Measurements from ENCODE around the gene SKI.

Gene SKI

GRCh38 chr1:2301607-2302291, 73.6 kb downstream of the SKI start:
- Histone ChIP-seq H3K9ac (ENCODE audit: low read depth, low read length, poor library complexity) (no peak overlapping the region), H3K23ac (ENCODE audit: low read depth, low read length, poor library complexity) (no peak overlapping the region), H3K79me1 (ENCODE audit: low read depth, low read length) (peaks cover 50% of the 10 kb centered on the region), H3K9me3 (replicated peaks in 1 of 2; ENCODE audit: control insufficient read depth in 2 of 2, insufficient read depth in 1 of 2, low read depth in 1 of 2, low read length in 2 of 2) (peaks cover 0 to 1% of the 10 kb centered on the region in 2 donors), H3K27me3 (ENCODE audit: control insufficient read depth in 3 of 3, insufficient read depth in 3 of 3, low read depth in 1 of 3, low read length in 3 of 3) (no peaks in the 10 kb centered on the region), H2BK120ac (ENCODE audit: low read depth, low read length) (no peak overlapping the region), H2BK5ac (ENCODE audit: low read length) (no peak overlapping the region), H4K91ac (ENCODE audit: low read depth, low read length, poor library complexity) (no peak overlapping the region), H3K18ac (ENCODE audit: low read length) (no peak overlapping the region), H3K4ac (ENCODE audit: low read length) (no peak overlapping the region), H3K4me1 (ENCODE audit: control insufficient read depth in 2 of 2, insufficient read depth in 1 of 2, low read depth in 1 of 2, low read length in 2 of 2) (peaks cover 2 to 8% of the 10 kb centered on the region in 2 donors), H4K8ac (ENCODE audit: low read depth, low read length) (no peak overlapping the region), H3K36me3 (replicated peaks in 1 of 2; ENCODE audit: control insufficient read depth in 2 of 2, insufficient read depth in 2 of 2, low read length in 2 of 2) (peaks cover 21 to 54% of the 10 kb centered on the region in 2 donors), H3K27ac (replicated peaks; ENCODE audit: low read length) (no peak overlapping the region), H2AFZ (ENCODE audit: low read length) (no peak overlapping the region), H2BK15ac (ENCODE audit: low read length) (no peak overlapping the region), H2BK12ac (ENCODE audit: low read length) (no peak overlapping the region), H3K4me2 (ENCODE audit: insufficient read depth, low read length, poor library complexity, severe bottlenecking) (no peak overlapping the region), H2AK5ac (ENCODE audit: low read depth, low read length) (no peak overlapping the region), H3K4me3 (ENCODE audit: low read length in 2 of 2) (peak overlapping the region in 1 of 2 donors; percentile 1), H3K14ac (ENCODE audit: low read length) (no peak overlapping the region)
- WGBS, 2 donors (ENCODE audit: extremely low coverage in 2 of 2, insufficient read length in 2 of 2, insufficient replicate concordance in 1 of 2) = no CpG with 5 or more reads among the region's 17 CpGs
- DNase-seq (ENCODE audit: low spot score) = no peak

GRCh38 chr1:2302292-2302925, 74.3 kb downstream of the SKI start:
- Histone ChIP-seq H2AFZ (ENCODE audit: low read length) (no peak overlapping the region), H3K4me3 (ENCODE audit: low read length in 2 of 2) (no peak overlapping the region), H3K79me1 (ENCODE audit: low read depth, low read length) (peaks cover 45% of the 10 kb centered on the region), H3K4me2 (ENCODE audit: insufficient read depth, low read length, poor library complexity, severe bottlenecking) (no peak overlapping the region), H3K4ac (ENCODE audit: low read length) (no peak overlapping the region), H3K23ac (ENCODE audit: low read depth, low read length, poor library complexity) (peak overlapping the region; percentile 46), H2BK5ac (ENCODE audit: low read length) (no peak overlapping the region), H2AK5ac (ENCODE audit: low read depth, low read length) (no peak overlapping the region), H3K4me1 (ENCODE audit: control insufficient read depth in 2 of 2, insufficient read depth in 1 of 2, low read depth in 1 of 2, low read length in 2 of 2) (peaks cover 2 to 8% of the 10 kb centered on the region in 2 donors), H3K9me3 (replicated peaks in 1 of 2; ENCODE audit: control insufficient read depth in 2 of 2, insufficient read depth in 1 of 2, low read depth in 1 of 2, low read length in 2 of 2) (peaks cover 0 to 1% of the 10 kb centered on the region in 2 donors), H3K27ac (replicated peaks; ENCODE audit: low read length) (no peak overlapping the region), H4K91ac (ENCODE audit: low read depth, low read length, poor library complexity) (no peak overlapping the region), H2BK120ac (ENCODE audit: low read depth, low read length) (no peak overlapping the region), H4K8ac (ENCODE audit: low read depth, low read length) (no peak overlapping the region), H3K18ac (ENCODE audit: low read length) (no peak overlapping the region), H2BK15ac (ENCODE audit: low read length) (no peak overlapping the region), H3K27me3 (ENCODE audit: control insufficient read depth in 3 of 3, insufficient read depth in 3 of 3, low read depth in 1 of 3, low read length in 3 of 3) (no peaks in the 10 kb centered on the region), H3K36me3 (replicated peaks in 1 of 2; ENCODE audit: control insufficient read depth in 2 of 2, insufficient read depth in 2 of 2, low read length in 2 of 2) (peaks cover 25 to 54% of the 10 kb centered on the region in 2 donors), H3K14ac (ENCODE audit: low read length) (no peak overlapping the region), H3K9ac (ENCODE audit: low read depth, low read length, poor library complexity) (no peak overlapping the region), H2BK12ac (ENCODE audit: low read length) (no peak overlapping the region)
- DNase-seq (ENCODE audit: low spot score) = no peak
- no CpG with 5 or more reads among the region's 24 CpGs for WGBS, 2 donors (ENCODE audit: extremely low coverage in 2 of 2, insufficient read length in 2 of 2, insufficient replicate concordance in 1 of 2)

GRCh38 chr1:2303016-2303775, 75.1 kb downstream of the SKI start:
- H3K9me3 ChIP-seq (replicated peaks in 1 of 2; ENCODE audit: control insufficient read depth in 2 of 2, insufficient read depth in 1 of 2, low read depth in 1 of 2, low read length in 2 of 2) = no peaks in the 10 kb centered on the region
- peak overlapping the region; percentile 8 for H2BK12ac ChIP-seq (ENCODE audit: low read length)
- H3K4ac ChIP-seq (ENCODE audit: low read length) = no peak overlapping the region
- H3K4me2 ChIP-seq (ENCODE audit: insufficient read depth, low read length, poor library complexity, severe bottlenecking) = no peak overlapping the region
- no peak overlapping the region for H4K91ac ChIP-seq (ENCODE audit: low read depth, low read length, poor library complexity)
- no peak overlapping the region for H3K23ac ChIP-seq (ENCODE audit: low read depth, low read length, poor library complexity)
- H2BK5ac ChIP-seq (ENCODE audit: low read length) = no peak overlapping the region
- peaks cover 38% of the 10 kb centered on the region for H3K79me1 ChIP-seq (ENCODE audit: low read depth, low read length)
- H4K8ac ChIP-seq (ENCODE audit: low read depth, low read length) = no peak overlapping the region
- peak overlapping the region; percentile 54 for H3K18ac ChIP-seq (ENCODE audit: low read length)
- H3K4me3 ChIP-seq (ENCODE audit: low read length in 2 of 2) = no peak overlapping the region
- no peak overlapping the region for H2BK120ac ChIP-seq (ENCODE audit: low read depth, low read length)
- no peak overlapping the region for H2BK15ac ChIP-seq (ENCODE audit: low read length)
- no peaks in the 10 kb centered on the region for H3K27me3 ChIP-seq (ENCODE audit: control insufficient read depth in 3 of 3, insufficient read depth in 3 of 3, low read depth in 1 of 3, low read length in 3 of 3)
- no peak overlapping the region for H3K27ac ChIP-seq (replicated peaks; ENCODE audit: low read length)
- H2AFZ ChIP-seq (ENCODE audit: low read length) = no peak overlapping the region
- peak overlapping the region; percentile 57 for H3K9ac ChIP-seq (ENCODE audit: low read depth, low read length, poor library complexity)
- H2AK5ac ChIP-seq (ENCODE audit: low read depth, low read length) = no peak overlapping the region
- WGBS, 2 donors (ENCODE audit: extremely low coverage in 2 of 2, insufficient read length in 2 of 2, insufficient replicate concordance in 1 of 2) = no CpG with 5 or more reads among the region's 35 CpGs
- H3K14ac ChIP-seq (ENCODE audit: low read length) = no peak overlapping the region
- no peak for DNase-seq (ENCODE audit: low spot score)
- peaks cover 2 to 6% of the 10 kb centered on the region in 2 donors for H3K4me1 ChIP-seq (ENCODE audit: control insufficient read depth in 2 of 2, insufficient read depth in 1 of 2, low read depth in 1 of 2, low read length in 2 of 2)
- peaks cover 30 to 60% of the 10 kb centered on the region in 2 donors for H3K36me3 ChIP-seq (replicated peaks in 1 of 2; ENCODE audit: control insufficient read depth in 2 of 2, insufficient read depth in 2 of 2, low read length in 2 of 2)

GRCh38 chr1:2303781-2304180, 75.7 kb downstream of the SKI start:
- WGBS, 2 donors (ENCODE audit: extremely low coverage in 2 of 2, insufficient read length in 2 of 2, insufficient replicate concordance in 1 of 2) = no CpG with 5 or more reads among the region's 26 CpGs
- H3K79me1 ChIP-seq (ENCODE audit: low read depth, low read length) = peaks cover 35% of the 10 kb centered on the region
- H2BK5ac ChIP-seq (ENCODE audit: low read length) = no peak overlapping the region
- H3K36me3 ChIP-seq (replicated peaks in 1 of 2; ENCODE audit: control insufficient read depth in 2 of 2, insufficient read depth in 2 of 2, low read length in 2 of 2) = peaks cover 36 to 66% of the 10 kb centered on the region in 2 donors
- no peak overlapping the region for H3K27ac ChIP-seq (replicated peaks; ENCODE audit: low read length)
- H2BK12ac ChIP-seq (ENCODE audit: low read length) = no peak overlapping the region
- no peak overlapping the region for H4K91ac ChIP-seq (ENCODE audit: low read depth, low read length, poor library complexity)
- no peak overlapping the region for H3K9ac ChIP-seq (ENCODE audit: low read depth, low read length, poor library complexity)
- no peak overlapping the region for H2AK5ac ChIP-seq (ENCODE audit: low read depth, low read length)
- peaks cover 2 to 4% of the 10 kb centered on the region in 2 donors for H3K4me1 ChIP-seq (ENCODE audit: control insufficient read depth in 2 of 2, insufficient read depth in 1 of 2, low read depth in 1 of 2, low read length in 2 of 2)
- DNase-seq (ENCODE audit: low spot score) = no peak
- no peak overlapping the region for H3K4ac ChIP-seq (ENCODE audit: low read length)
- H3K4me2 ChIP-seq (ENCODE audit: insufficient read depth, low read length, poor library complexity, severe bottlenecking) = no peak overlapping the region
- no peaks in the 10 kb centered on the region for H3K9me3 ChIP-seq (replicated peaks in 1 of 2; ENCODE audit: control insufficient read depth in 2 of 2, insufficient read depth in 1 of 2, low read depth in 1 of 2, low read length in 2 of 2)
- no peak overlapping the region for H2AFZ ChIP-seq (ENCODE audit: low read length)
- H3K27me3 ChIP-seq (ENCODE audit: control insufficient read depth in 3 of 3, insufficient read depth in 3 of 3, low read depth in 1 of 3, low read length in 3 of 3) = no peaks in the 10 kb centered on the region
- H4K8ac ChIP-seq (ENCODE audit: low read depth, low read length) = no peak overlapping the region
- no peak overlapping the region for H3K4me3 ChIP-seq (ENCODE audit: low read length in 2 of 2)
- H3K14ac ChIP-seq (ENCODE audit: low read length) = no peak overlapping the region
- no peak overlapping the region for H3K18ac ChIP-seq (ENCODE audit: low read length)
- no peak overlapping the region for H2BK120ac ChIP-seq (ENCODE audit: low read depth, low read length)
- H2BK15ac ChIP-seq (ENCODE audit: low read length) = no peak overlapping the region
- peak overlapping the region; percentile 35 for H3K23ac ChIP-seq (ENCODE audit: low read depth, low read length, poor library complexity)

All from neuronal stem cell (in vitro differentiated cells).